OCI-LY3 (cell line): ENCODE data around the gene SALL2.

ENCODE experiments used
- EZH2phosphoT487 ChIP-seq: fragments of 200-600 bp; shearing (Covaris generic); IDR thresholded peaks from 2 replicates; pipeline ENCODE4 v1.6.1; 2018; ENCODE audit warnings: antibody characterized with exemption, mixed run types, low read depth
- TF ChIP-seq, protein P1 (sequence below): fragments of 200-600, 300-600 bp; sonication (generic); IDR thresholded peaks from 2 replicates; pipeline ENCODE4 v1.5.1; 2014; ENCODE audit warnings: antibody characterized with exemption, low read length, low read depth

DNA sequence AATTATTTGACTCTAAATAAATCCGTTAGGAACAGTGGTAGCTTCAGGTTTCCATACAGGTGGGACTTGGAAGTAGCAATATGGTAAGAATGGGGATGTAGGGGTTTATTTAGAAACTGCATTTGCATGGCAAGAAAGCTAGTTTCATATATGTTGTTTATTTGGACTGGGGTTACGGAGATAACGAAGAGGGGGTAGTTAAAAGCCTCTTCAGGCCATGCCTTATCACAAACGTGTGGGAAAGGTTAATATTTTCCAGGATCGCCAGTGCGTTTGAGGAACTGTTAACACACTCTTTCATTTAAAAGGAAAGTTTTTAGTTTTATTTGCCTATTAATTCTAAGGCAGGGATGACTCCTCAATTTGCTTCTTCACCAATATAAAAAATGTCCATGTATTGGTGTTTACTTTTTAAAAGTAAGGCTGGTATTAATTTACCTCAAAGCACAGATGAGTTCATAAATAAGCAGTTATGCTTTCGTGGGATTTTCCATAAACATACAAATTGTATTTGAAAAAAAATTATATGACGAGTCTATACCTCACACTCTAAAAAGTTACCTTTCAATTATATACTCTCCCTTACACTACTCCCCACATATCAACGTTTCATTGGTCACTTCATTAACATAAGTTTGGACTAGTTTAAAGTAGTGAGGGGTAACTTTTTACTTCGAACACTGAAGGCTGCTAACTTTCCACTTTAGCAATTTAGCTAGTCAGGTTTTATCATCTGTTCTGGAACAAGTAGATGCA is 50.2 kb downstream of the SALL2 start:
- TF ChIP-seq, protein P1, sequence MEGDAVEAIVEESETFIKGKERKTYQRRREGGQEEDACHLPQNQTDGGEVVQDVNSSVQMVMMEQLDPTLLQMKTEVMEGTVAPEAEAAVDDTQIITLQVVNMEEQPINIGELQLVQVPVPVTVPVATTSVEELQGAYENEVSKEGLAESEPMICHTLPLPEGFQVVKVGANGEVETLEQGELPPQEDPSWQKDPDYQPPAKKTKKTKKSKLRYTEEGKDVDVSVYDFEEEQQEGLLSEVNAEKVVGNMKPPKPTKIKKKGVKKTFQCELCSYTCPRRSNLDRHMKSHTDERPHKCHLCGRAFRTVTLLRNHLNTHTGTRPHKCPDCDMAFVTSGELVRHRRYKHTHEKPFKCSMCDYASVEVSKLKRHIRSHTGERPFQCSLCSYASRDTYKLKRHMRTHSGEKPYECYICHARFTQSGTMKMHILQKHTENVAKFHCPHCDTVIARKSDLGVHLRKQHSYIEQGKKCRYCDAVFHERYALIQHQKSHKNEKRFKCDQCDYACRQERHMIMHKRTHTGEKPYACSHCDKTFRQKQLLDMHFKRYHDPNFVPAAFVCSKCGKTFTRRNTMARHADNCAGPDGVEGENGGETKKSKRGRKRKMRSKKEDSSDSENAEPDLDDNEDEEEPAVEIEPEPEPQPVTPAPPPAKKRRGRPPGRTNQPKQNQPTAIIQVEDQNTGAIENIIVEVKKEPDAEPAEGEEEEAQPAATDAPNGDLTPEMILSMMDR, result no peak
- TF ChIP-seq EZH2phosphoT487, result no peak
